Measurements from ENCODE around the gene TMA7. TPM values are rescaled to one million over a fixed set of nuclear protein-coding genes. Genes with fewer than 3 reads are reported as not detected.

Gene TMA7
- total and polyA plus RNA-seq, 4 donors: 75.2 to 241 (median 113) TPM

DNA sequence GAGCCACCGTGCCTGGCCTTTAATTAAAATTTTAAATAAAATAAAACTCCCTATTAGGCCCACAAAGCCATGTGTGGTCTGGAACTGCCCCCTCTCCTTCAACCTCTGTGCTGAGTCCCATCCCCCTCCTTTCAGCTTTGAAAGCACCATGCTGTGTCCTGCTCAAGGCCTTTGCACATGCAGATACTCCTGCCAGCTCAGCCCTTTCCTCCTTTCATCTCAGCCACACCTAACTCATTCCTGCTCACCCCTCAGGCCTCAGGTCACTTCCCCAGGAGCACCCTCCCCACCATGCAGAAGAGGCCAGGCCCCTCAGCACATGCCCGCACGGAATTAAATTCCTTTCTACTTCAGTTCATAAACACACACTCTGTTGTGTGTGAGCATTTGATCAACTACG, 34.6 kb downstream of the TMA7 start:
- DNase-seq (ENCODE audit: low spot score): no peak
- H3K27ac ChIP-seq (ENCODE audit: low read depth in 1 of 2, low read length in 2 of 2): no peak overlapping the region

DNA sequence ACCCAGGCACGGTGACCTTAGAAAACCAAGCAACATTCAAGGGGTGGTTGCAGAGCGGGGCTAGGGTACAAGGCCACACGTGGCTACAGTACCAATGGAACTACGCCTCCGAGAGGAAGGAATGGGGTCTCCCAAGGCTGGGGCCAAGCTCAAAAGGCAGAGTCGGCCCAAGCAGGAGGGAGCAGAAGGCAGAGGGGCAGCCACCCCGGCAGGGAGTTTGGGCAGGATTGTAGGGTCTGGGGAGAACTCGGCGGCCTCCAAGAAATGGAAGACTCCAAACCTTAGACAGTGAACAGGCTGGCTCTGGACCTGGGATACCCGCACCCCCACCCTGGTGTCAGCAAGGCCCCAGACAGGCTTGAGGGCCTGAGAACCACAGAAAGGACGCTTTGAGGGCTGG, 35.1 kb downstream of the TMA7 start:
- 93% methylated on average over 11 of the region's 11 CpGs for WGBS
- TF ChIP-seq CTCF (IDR thresholded peaks at IDR 0.05; ENCODE audit: low read depth, low read length, missing input control): no peak
- TF ChIP-seq GABPA (IDR thresholded peaks at IDR 0.05 in 1 of 2, conservative IDR thresholded peaks at IDR 0.05 in 1 of 2): no peak
- no peak for TF ChIP-seq MAX (IDR thresholded peaks at IDR 0.05)
- no peak for TF ChIP-seq SP1 (IDR thresholded peaks at IDR 0.05)
- no peak for TF ChIP-seq TAF1 (conservative IDR thresholded peaks at IDR 0.05)
- TF ChIP-seq, protein P1, sequence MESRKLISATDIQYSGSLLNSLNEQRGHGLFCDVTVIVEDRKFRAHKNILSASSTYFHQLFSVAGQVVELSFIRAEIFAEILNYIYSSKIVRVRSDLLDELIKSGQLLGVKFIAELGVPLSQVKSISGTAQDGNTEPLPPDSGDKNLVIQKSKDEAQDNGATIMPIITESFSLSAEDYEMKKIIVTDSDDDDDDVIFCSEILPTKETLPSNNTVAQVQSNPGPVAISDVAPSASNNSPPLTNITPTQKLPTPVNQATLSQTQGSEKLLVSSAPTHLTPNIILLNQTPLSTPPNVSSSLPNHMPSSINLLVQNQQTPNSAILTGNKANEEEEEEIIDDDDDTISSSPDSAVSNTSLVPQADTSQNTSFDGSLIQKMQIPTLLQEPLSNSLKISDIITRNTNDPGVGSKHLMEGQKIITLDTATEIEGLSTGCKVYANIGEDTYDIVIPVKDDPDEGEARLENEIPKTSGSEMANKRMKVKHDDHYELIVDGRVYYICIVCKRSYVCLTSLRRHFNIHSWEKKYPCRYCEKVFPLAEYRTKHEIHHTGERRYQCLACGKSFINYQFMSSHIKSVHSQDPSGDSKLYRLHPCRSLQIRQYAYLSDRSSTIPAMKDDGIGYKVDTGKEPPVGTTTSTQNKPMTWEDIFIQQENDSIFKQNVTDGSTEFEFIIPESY (IDR thresholded peaks at IDR 0.05): no peak
- TF ChIP-seq FOXA1 (IDR thresholded peaks at IDR 0.05): no peak
- no peak for TF ChIP-seq HNF4A (conservative IDR thresholded peaks at IDR 0.05)
- TF ChIP-seq FOXA2 (IDR thresholded peaks at IDR 0.05): no peak
- TF ChIP-seq EGR1 (IDR thresholded peaks at IDR 0.05; ENCODE audit: low read depth in 2 of 2): no peak
- TF ChIP-seq HNF4G (IDR thresholded peaks at IDR 0.05): no peak
- Histone ChIP-seq H3K27ac (ENCODE audit: low read depth in 1 of 2, low read length in 2 of 2) (no peak overlapping the region), H3K36me3 (ENCODE audit: control insufficient read depth in 4 of 4, insufficient read depth in 3 of 4, low read depth in 1 of 4, low read length in 3 of 4) (no peaks in the 10 kb centered on the region), H3K27me3 (ENCODE audit: control insufficient read depth in 4 of 4, insufficient read depth in 4 of 4, low read length in 3 of 4) (no peaks in the 10 kb centered on the region), H3K9ac (ENCODE audit: low read depth in 1 of 2, low read length in 2 of 2) (no peak overlapping the region), H3K4me3 (ENCODE audit: low read depth in 1 of 3, low read length in 3 of 3) (no peak overlapping the region), H3K9me3 (ENCODE audit: control insufficient read depth in 4 of 4, low read length in 3 of 4) (no peaks in the 10 kb centered on the region), H3K4me1 (ENCODE audit: control insufficient read depth in 4 of 4, insufficient read depth in 4 of 4, low read length in 3 of 4) (peaks cover 9 to 21% (median 17%) of the 10 kb centered on the region in 4 donors)
- DNase-seq (ENCODE audit: low spot score): no peak

More for the DNA sequence above, 34.6 kb downstream of the TMA7 start:
- Histone ChIP-seq H3K4me3 (ENCODE audit: low read depth in 1 of 3, low read length in 3 of 3) (no peak overlapping the region), H3K4me1 (ENCODE audit: control insufficient read depth in 4 of 4, insufficient read depth in 4 of 4, low read length in 3 of 4) (peaks cover 11 to 27% (median 22%) of the 10 kb centered on the region in 4 donors), H3K9me3 (ENCODE audit: control insufficient read depth in 4 of 4, low read length in 3 of 4) (no peaks in the 10 kb centered on the region), H3K9ac (ENCODE audit: low read depth in 1 of 2, low read length in 2 of 2) (no peak overlapping the region), H3K27me3 (ENCODE audit: control insufficient read depth in 4 of 4, insufficient read depth in 4 of 4, low read length in 3 of 4) (no peaks in the 10 kb centered on the region), H3K36me3 (ENCODE audit: control insufficient read depth in 4 of 4, insufficient read depth in 3 of 4, low read depth in 1 of 4, low read length in 3 of 4) (no peaks in the 10 kb centered on the region)
- 88% methylated on average over 4 of the region's 4 CpGs for WGBS
- no peak for TF ChIP-seq GABPA (IDR thresholded peaks at IDR 0.05 in 1 of 2, conservative IDR thresholded peaks at IDR 0.05 in 1 of 2)
- TF ChIP-seq RXRA (IDR thresholded peaks at IDR 0.05): no peak
- TF ChIP-seq HNF4G (IDR thresholded peaks at IDR 0.05): no peak
- TF ChIP-seq, protein P1 (IDR thresholded peaks at IDR 0.05): no peak
- TF ChIP-seq, protein P2, sequence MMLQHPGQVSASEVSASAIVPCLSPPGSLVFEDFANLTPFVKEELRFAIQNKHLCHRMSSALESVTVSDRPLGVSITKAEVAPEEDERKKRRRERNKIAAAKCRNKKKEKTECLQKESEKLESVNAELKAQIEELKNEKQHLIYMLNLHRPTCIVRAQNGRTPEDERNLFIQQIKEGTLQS (IDR thresholded peaks at IDR 0.05): no peak
- no peak for TF ChIP-seq YY1 (IDR thresholded peaks at IDR 0.05)
- no peak for TF ChIP-seq JUND (IDR thresholded peaks at IDR 0.05)
- TF ChIP-seq FOXA2 (IDR thresholded peaks at IDR 0.05): no peak
- TF ChIP-seq HNF4A (conservative IDR thresholded peaks at IDR 0.05): no peak
- TF ChIP-seq TAF1 (conservative IDR thresholded peaks at IDR 0.05): no peak
- no peak for TF ChIP-seq NR2F2 (IDR thresholded peaks at IDR 0.05)
- no peak for TF ChIP-seq MAX (IDR thresholded peaks at IDR 0.05)
- TF ChIP-seq SP1 (IDR thresholded peaks at IDR 0.05): no peak

All from liver (tissue), 9 donors.